DOHH2 (cell line): Measurements from ENCODE around the gene C4orf17.

Source experiments
- H3F3A ChIP-seq: fragments of 200-600 bp; sonication (generic), shearing (Covaris generic); 2 replicates; pipeline ENCODE4 v1.6.0; 2016; ENCODE audit warnings: antibody characterized with exemption, mild to moderate bottlenecking; ENCODE audit not compliant: control insufficient read depth, insufficient read depth
- H3K27ac ChIP-seq: fragments of 200-600 bp; sonication (generic); 2 replicates; pipeline ENCODE4 v1.5.1; 2014; ENCODE audit warnings: low read depth, mild to moderate bottlenecking, low read length, moderate library complexity
- H3K27me3 ChIP-seq: fragments of 200-600 bp; sonication (generic); 2 replicates; pipeline ENCODE4 v1.6.1; 2014; ENCODE audit warnings: mild to moderate bottlenecking, low read length, mixed read lengths; ENCODE audit not compliant: control insufficient read depth
- H3K36me3 ChIP-seq: fragments of 200-600 bp; sonication (generic); 2 replicates; pipeline ENCODE4 v1.6.1; 2014; ENCODE audit warnings: mild to moderate bottlenecking, low read length, moderate library complexity, mixed read lengths; ENCODE audit not compliant: control insufficient read depth
- H3K4me1 ChIP-seq: fragments of 200-600 bp; sonication (generic); 2 replicates; pipeline ENCODE4 v1.6.1; 2014; ENCODE audit warnings: mild to moderate bottlenecking, low read length, mixed read lengths; ENCODE audit not compliant: control insufficient read depth
- H3K4me2 ChIP-seq: fragments of 200-600 bp; sonication (generic); 2 replicates; pipeline ENCODE4 v1.6.0; 2014; ENCODE audit warnings: mild to moderate bottlenecking, low read length, moderate library complexity
- H3K4me3 ChIP-seq: fragments of 200-600 bp; sonication (generic); 2 replicates; pipeline ENCODE4 v1.5.1; 2014; ENCODE audit warnings: mild to moderate bottlenecking, low read length, mixed read lengths
- H3K79me2 ChIP-seq: fragments of 200-600 bp; sonication (generic); 2 replicates; pipeline ENCODE4 v1.6.1; 2014; ENCODE audit warnings: mild to moderate bottlenecking, low read length, mixed read lengths; ENCODE audit not compliant: control insufficient read depth
- H3K9me2 ChIP-seq: fragments of 200-600 bp; sonication (generic); replicated peaks from 2 replicates; pipeline ENCODE4 v1.6.1; 2014; ENCODE audit warnings: mild to moderate bottlenecking, low read length, mixed read lengths; ENCODE audit not compliant: control insufficient read depth
- H3K9me3 ChIP-seq: fragments of 200-600 bp; sonication (generic); 2 replicates; pipeline ENCODE4 v1.6.1; 2014; ENCODE audit warnings: antibody characterized with exemption, low read length, mixed read lengths; ENCODE audit not compliant: control insufficient read depth, insufficient read depth
- H4K20me1 ChIP-seq: fragments of 200-600 bp; sonication (generic); 2 replicates; pipeline ENCODE4 v1.6.0; 2014; ENCODE audit warnings: low read depth, mild to moderate bottlenecking, antibody characterized with exemption, low read length, moderate library complexity; ENCODE audit not compliant: control insufficient read depth, insufficient read depth
- EZH2phosphoT487 ChIP-seq: fragments of 200-600 bp; sonication (generic); IDR thresholded peaks from 2 replicates; pipeline ENCODE4 v1.6.1; 2017; ENCODE audit warnings: borderline replicate concordance, mild to moderate bottlenecking, antibody characterized with exemption, low read length, moderate library complexity, mixed read lengths
- TF ChIP-seq, protein P1 (sequence below): fragments of 200-600 bp; sonication (generic); IDR thresholded peaks from one replicate; pipeline ENCODE4 v1.5.1; 2014; ENCODE audit warnings: antibody characterized with exemption, mild to moderate bottlenecking, low read depth, low read length; ENCODE audit not compliant: poor library complexity, severe bottlenecking

The C4orf17 gene

DNA sequence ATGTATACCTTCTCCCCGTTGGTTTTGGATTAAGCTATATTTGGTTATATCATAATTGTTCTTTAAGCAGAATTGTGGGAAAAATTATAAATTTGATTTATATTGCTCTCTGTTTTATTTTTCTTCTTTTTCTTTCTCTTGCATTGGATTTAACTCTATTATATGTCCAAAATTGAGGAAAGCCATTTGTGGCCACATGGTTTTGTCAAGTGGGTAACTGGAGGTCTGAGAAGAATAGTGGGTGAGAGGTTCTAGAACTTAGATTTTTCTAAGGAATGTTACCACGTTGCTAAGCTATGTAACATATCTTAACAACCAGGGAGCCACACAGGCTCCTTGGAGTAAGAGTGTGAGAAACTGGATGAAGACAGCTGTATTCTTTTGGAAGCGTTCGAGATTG, at the start of gene C4orf17:
Gene C4orf17, plus strand, starts transcription at position 301 of the 400 bp plus-strand sequence. CDS start 2,061 bp downstream, outside the sequence.
- no peaks in the 10 kb centered on the region for H3K9me2 ChIP-seq
- H3K79me2 ChIP-seq, result no peaks in the 10 kb centered on the region
- H3K36me3 ChIP-seq, result no peaks in the 10 kb centered on the region
- no peaks in the 10 kb centered on the region for H3F3A ChIP-seq
- no peak for TF ChIP-seq EZH2phosphoT487
- TF ChIP-seq, protein P1, sequence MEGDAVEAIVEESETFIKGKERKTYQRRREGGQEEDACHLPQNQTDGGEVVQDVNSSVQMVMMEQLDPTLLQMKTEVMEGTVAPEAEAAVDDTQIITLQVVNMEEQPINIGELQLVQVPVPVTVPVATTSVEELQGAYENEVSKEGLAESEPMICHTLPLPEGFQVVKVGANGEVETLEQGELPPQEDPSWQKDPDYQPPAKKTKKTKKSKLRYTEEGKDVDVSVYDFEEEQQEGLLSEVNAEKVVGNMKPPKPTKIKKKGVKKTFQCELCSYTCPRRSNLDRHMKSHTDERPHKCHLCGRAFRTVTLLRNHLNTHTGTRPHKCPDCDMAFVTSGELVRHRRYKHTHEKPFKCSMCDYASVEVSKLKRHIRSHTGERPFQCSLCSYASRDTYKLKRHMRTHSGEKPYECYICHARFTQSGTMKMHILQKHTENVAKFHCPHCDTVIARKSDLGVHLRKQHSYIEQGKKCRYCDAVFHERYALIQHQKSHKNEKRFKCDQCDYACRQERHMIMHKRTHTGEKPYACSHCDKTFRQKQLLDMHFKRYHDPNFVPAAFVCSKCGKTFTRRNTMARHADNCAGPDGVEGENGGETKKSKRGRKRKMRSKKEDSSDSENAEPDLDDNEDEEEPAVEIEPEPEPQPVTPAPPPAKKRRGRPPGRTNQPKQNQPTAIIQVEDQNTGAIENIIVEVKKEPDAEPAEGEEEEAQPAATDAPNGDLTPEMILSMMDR, result no peak
- H3K9me3 ChIP-seq, result no peaks in the 10 kb centered on the region
- H3K4me3 ChIP-seq, result no peak within 1 kb of the TSS
- peaks cover 5% of the 10 kb centered on the region; the same call in 1 of the 2 replicates for H3K27me3 ChIP-seq
- no peak within 1 kb of the TSS for H3K27ac ChIP-seq
- H3K4me2 ChIP-seq, result no peak within 1 kb of the TSS
- no peaks in the 10 kb centered on the region for H3K4me1 ChIP-seq
- H4K20me1 ChIP-seq, result no peaks in the 10 kb centered on the region

DNA sequence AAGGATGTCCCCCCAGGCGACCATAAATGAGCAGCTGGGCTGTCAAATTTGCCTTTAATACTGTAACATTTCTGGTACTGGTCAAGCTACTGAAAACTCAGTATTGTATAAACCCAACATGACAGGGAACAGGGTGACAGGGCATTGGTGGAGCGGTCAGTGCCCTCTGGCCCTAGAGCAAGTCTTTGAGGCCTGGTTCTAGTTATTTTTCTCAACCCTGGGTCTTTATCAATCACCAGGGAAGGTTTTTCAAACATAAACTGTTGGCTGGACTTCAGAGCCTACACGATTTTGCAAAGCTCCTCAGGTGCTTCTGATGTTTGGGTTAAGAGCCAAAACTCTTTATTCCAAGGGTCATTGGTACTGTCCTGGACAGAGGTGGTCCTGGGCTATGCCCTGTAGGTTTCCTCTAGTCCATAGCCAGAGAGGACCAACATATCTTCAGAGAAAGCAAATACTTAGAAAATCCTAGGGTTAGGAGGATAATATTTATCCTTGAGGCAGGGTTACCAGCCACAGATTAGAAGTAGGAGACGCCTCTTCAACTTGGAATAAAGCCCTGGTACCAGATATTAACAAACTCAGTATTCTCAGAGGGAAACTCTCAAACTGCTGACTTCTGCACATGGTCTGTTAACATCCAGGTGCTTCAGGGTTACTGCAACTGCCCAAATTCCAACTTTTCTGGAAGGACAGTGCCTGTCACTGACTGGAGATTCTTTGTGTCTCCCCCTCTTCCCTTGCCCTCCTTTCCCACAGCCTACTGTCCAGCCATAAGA, 49.0 kb upstream of the C4orf17 start:
- no peak overlapping the region for H3K4me2 ChIP-seq
- H3K79me2 ChIP-seq, result no peaks in the 10 kb centered on the region
- no peak overlapping the region for H3K4me3 ChIP-seq
- H3K36me3 ChIP-seq, result no peaks in the 10 kb centered on the region
- no peak for TF ChIP-seq EZH2phosphoT487
- TF ChIP-seq, protein P1, result no peak
- no peaks in the 10 kb centered on the region for H3K9me3 ChIP-seq
- H4K20me1 ChIP-seq, result no peaks in the 10 kb centered on the region
- no peaks in the 10 kb centered on the region for H3K4me1 ChIP-seq
- H3K27ac ChIP-seq, result no peak overlapping the region
- no peaks in the 10 kb centered on the region for H3K9me2 ChIP-seq
- H3F3A ChIP-seq, result no peaks in the 10 kb centered on the region
- H3K27me3 ChIP-seq, result no peaks in the 10 kb centered on the region; the same call in 1 of the 2 replicates

GRCh38 chr4:99462875-99463464, 47.9 kb upstream of the C4orf17 start:
- no peaks in the 10 kb centered on the region for H3K9me3 ChIP-seq
- H3F3A ChIP-seq, result no peaks in the 10 kb centered on the region
- H3K4me2 ChIP-seq, result no peak overlapping the region
- H3K4me3 ChIP-seq, result no peak overlapping the region
- no peaks in the 10 kb centered on the region for H3K79me2 ChIP-seq
- no peak overlapping the region for H3K27ac ChIP-seq
- no peaks in the 10 kb centered on the region for H4K20me1 ChIP-seq
- H3K4me1 ChIP-seq, result no peaks in the 10 kb centered on the region
- H3K9me2 ChIP-seq, result no peaks in the 10 kb centered on the region
- H3K36me3 ChIP-seq, result no peaks in the 10 kb centered on the region
- TF ChIP-seq EZH2phosphoT487, result no peak
- TF ChIP-seq, protein P1, result peak; percentile 79
- H3K27me3 ChIP-seq, result no peaks in the 10 kb centered on the region; the same call in 1 of the 2 replicates
